Measurements from ENCODE around the gene TNPO3.
"Not testable (repeated sequence)": the region's sequence is repeated elsewhere in the genome, so short reads cannot be mapped to it uniquely, and the experiment has no call there.

Gene TNPO3

GRCh38 chr7:128919881-128920799 is 134.8 kb downstream of the TNPO3 start:
- DNase-seq, result no peak

GRCh38 chr7:128919241-128919640 is 135.7 kb downstream of the TNPO3 start:
- no peak for DNase-seq

- DNase-seq, result no peak
These were observed 136.8 kb downstream of the TNPO3 start for GRCh38 chr7:128918016-128918665.

GRCh38 chr7:128917122-128917521 is 137.8 kb downstream of the TNPO3 start:
- no peak for DNase-seq

GRCh38 chr7:128916643-128916915 is 138.3 kb downstream of the TNPO3 start:
- DNase-seq, result no peak

- DNase-seq, result no peak
These were observed 138.9 kb downstream of the TNPO3 start for GRCh38 chr7:128915841-128916642.

- DNase-seq, result no peak
These were observed 139.6 kb downstream of the TNPO3 start for GRCh38 chr7:128915271-128915819.

GRCh38 chr7:128914566-128915151 is 140.3 kb downstream of the TNPO3 start:
- no peak for DNase-seq

GRCh38 chr7:128913870-128914565 is 140.9 kb downstream of the TNPO3 start:
- DNase-seq, result no peak

- DNase-seq, result not testable (repeated sequence)
These were observed 142.0 kb downstream of the TNPO3 start for GRCh38 chr7:128912709-128913495.

GRCh38 chr7:128912281-128912680 is 142.6 kb downstream of the TNPO3 start:
- DNase-seq, result no peak

GRCh38 chr7:128911423-128912031 is 143.4 kb downstream of the TNPO3 start:
- DNase-seq, result no peak

GRCh38 chr7:128910569-128910945 is 144.4 kb downstream of the TNPO3 start, which contains the start of gene KCP:
TSS of gene KCP (minus strand) at chr7:128910709. CDS start at chr7:128910676, 33 bp downstream.
- no peak for DNase-seq

GRCh38 chr7:128909625-128910568 is 145.0 kb downstream of the TNPO3 start:
- no peak for DNase-seq

GRCh38 chr7:128908750-128909624 is 145.9 kb downstream of the TNPO3 start:
- no peak for DNase-seq

- DNase-seq, result no peak
These were observed 147.9 kb downstream of the TNPO3 start for GRCh38 chr7:128906766-128907559.

GRCh38 chr7:128906001-128906765 is 148.7 kb downstream of the TNPO3 start:
- DNase-seq, result no peak
